NCI-H146 (cell line): ENCODE data around the gene MPI.

Experiments
- DNase-seq: peaks from one replicate; lab custom pipeline; 2025; lab: John Stamatoyannopoulos, UW

MPI gene

DNA sequence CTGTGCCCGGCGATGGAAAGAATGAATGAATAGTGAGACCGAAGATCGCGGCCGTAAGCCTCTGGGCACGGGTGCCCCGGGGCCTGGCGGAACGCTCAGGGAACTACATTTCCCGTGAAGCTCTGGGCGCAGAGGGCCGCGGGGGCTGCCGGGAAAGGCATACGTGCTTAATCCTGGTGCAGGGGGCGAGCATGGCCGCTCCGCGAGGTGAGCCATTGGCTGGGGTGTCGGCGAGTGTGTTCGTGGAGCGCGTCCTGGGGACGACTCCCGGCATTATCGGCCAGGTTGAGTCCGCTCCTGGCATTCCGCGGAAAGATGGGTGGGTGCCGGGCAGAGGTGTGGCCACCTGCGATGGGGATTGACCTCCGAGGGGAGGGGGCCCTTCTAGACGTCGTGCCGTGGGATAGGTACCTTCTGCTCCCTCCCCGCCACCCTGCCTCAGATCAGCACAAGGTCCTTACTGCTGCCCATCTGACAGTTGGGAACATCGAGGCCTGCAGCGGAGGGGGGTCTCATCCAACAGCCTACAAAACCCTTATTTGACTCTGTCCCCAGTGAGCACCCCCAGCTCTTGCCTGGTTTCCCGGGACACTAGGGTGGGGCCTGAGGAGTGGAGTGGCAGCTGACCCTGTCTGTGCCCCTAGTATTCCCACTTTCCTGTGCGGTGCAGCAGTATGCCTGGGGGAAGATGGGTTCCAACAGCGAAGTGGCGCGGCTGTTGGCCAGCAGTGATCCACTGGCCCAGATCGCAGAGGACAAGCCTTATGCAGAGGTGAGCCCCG lies at the start of gene MPI:
MPI (plus strand) TSS at position 160 of the 782 bp plus-strand sequence; CDS start at position 192, 32 bp downstream.
- peak; percentile 76 for DNase-seq

GRCh38 chr15:74840851-74841775 lies 48.7 kb upstream of the MPI start:
- no peak for DNase-seq

DNA sequence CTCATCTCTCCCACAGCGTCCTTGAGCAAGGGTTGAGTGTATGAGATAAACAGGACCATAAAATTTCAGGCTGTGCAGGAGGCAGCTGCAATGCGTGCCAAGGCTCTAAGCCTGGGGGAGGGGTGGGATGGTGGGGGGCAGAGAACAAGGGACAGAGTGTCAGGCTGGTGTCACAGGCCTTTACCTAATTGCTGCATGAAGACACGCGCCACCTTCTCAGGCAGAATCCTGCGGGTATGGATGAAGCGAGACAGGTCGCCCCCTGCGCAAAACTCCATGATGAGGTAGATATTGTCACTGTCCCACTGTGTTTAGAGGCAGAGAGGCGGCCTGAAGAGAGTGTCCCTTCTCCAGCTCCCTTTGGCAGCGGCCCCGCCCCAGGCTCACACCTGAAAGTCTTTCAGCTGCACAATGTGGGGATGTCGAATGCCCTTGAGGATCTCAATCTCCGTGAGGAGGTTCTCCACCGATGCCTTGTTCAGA lies 47.9 kb upstream of the MPI start:
- no peak for DNase-seq

DNA sequence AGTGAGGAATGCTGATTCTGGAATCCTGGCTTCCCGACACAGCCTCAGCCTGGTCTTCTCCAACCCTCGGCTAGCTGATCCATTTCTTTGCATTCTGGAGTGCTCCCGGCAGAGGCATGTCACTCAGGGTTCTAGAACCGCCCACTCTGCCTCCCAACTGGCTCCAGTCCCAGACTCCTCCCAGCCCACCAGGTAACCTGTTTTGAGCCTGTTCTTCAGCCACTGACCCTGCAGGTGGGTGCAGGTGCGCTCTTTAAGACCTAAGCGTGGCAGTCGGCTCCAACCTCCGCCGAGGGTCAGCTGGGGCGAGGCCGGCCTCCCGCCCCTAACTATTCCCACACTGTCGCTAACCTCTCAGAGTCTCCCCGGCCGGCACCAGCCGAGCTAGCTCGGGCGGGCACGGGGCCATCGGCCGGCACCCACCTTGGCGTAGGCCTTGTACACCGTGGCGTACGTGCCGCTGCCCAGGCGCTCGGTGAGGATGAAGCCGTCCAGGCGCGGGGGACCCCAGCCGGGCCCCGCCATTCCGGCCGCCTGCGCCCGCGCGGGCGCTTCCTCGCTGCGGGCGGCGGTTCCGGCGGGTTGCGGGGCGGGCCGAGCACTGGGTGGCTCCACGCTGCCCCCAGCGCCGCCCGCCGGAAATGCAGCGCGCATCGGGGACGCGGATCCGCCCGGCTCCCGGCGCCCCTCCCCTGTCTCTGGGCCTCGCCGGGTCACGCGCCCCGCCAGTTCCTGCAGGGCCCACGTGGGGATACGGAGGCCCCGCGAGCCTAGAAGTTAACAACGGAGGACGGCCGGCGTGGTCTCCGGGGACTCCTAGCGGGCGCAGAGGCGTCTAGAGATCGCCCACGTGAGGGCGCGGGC lies 47.0 kb upstream of the MPI start, which contains the start of gene ULK3:
ULK3 (minus strand) TSS at position 576 of the 864 bp plus-strand sequence; CDS start at position 525, 51 bp downstream.
- peak; percentile 93 for DNase-seq

DNA sequence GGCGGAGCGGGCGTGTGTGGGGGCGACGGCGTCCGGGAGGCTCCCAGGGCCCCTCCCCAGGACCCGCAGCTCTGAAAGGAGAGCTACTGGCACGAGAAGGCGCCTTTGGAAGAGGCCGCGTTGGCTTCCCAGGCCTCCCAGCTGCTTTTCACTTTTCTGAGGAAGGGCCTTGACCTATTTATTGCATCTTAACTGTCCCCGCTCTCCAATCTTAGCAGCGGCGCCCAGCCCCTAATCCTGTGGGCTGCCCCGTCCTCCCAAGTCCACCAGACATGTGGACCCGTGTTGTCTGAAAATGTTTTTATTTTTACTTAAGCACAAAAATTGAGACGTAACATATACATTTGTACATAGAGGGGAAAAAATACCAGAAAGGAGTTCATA lies 46.4 kb upstream of the MPI start:
- DNase-seq = no peak

DNA sequence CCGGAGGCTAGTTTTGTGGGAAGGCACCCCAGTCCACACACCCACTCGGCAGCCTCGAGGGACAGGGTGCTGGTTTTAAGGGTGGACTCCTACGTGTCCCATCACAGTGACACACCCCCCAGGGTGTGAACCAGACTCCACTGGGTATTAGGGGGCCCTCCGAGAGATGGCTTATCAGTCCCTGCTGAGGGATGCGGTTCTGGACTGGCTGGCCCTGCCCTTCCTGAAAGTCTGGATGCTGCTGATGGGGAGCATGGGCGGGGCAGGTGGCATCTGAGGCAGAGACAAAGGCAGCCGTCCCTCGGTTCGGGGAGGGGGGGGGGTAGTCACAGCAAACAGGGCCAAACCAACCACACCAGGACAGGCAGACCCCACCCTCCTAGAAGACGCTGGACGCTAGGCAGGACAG lies 45.9 kb upstream of the MPI start:
- no peak for DNase-seq

DNA sequence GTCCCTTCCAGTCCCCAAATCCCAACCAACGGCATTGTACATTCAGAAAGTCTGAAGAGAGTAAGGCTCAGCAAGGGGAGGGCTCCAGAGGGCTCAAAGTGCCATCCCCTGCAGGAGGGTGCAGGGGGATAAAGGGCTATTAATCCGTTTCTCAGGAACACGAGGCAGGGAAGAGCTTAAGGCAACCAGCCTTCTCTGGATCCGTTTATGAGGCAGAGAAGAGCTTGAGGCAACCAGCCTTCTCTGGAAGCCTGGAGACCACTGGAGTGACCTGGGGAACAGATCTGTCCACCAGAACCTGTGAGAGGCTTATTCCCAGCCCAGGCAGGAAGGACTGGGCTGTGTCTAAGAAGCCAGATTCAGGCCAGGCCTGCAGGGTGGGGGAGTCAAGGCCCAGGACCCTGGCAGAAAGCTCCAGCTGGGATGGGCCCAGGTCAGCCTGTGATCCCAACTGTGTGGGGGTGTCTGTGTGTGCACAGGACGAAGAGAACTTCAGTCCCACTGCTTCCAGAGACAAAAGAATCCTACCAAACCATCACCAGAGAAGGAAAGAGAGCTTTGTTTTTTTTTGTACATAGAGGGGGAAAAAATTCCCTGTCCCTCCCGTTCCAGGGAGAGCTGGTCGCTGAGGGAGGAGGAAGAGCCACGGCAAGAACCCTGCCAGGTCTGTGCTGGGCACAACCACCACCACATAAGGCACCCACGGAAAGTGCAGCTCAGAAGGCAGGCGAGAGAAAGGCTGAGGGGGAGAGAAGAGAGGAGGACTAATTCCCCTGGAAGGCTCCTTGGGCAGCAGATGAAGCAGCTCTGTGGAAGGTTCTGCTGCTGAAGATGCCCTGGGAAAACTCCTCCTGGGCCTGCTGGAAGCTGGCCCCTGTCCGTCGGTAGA lies 45.3 kb upstream of the MPI start:
- DNase-seq = no peak

GRCh38 chr15:74845208-74845568 lies 44.7 kb upstream of the MPI start:
- DNase-seq = no peak

- DNase-seq = no peak
These were observed 44.3 kb upstream of the MPI start for GRCh38 chr15:74845581-74845980.

GRCh38 chr15:74847432-74847831 lies 42.4 kb upstream of the MPI start:
- DNase-seq = no peak

DNA sequence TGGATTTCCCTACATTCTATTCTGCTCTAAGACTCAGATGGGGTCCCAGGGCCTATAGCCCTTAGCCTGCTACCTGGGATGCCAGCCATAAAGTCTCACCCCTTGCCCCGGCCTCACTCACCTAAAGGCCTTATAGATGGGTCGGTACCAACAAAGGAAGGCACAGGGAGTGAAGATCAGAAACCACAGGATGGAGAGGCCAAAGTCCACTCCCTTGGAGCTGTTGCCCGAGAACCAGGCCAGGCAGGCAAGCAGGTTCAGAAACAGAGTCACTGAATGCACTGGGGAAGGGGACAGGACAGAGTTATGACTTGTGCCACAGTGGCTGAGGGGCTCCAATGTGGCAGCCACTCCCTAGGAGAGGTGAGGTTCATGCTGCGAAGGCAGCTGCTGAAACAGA lies 39.4 kb upstream of the MPI start:
- no peak for DNase-seq

DNA sequence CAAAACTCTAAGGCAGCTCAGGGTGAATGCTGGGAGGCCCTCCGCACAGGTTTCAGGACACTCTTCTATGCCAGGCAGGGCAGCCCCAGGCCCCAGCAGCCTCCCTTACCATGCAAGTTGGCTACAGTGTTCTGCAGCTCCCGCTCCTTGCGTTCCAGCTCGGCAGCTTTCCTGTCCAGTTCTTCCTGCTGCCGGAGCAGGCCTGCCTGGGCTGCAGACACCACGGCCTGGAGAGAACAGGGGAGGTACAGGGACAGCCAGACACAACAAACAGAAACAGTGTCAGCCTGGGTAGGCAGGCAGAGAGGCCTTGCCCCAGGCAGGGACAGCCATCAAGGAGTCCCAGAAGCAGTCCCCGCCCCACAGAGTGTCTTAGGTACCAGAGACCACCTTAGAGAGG lies 37.9 kb upstream of the MPI start:
- no peak for DNase-seq

- no peak for DNase-seq
These were observed 35.3 kb upstream of the MPI start for GRCh38 chr15:74854453-74855022.

GRCh38 chr15:74855857-74856256 lies 34.0 kb upstream of the MPI start:
- DNase-seq = no peak

- DNase-seq = no peak
These were observed 33.3 kb upstream of the MPI start for GRCh38 chr15:74856537-74856936.

DNA sequence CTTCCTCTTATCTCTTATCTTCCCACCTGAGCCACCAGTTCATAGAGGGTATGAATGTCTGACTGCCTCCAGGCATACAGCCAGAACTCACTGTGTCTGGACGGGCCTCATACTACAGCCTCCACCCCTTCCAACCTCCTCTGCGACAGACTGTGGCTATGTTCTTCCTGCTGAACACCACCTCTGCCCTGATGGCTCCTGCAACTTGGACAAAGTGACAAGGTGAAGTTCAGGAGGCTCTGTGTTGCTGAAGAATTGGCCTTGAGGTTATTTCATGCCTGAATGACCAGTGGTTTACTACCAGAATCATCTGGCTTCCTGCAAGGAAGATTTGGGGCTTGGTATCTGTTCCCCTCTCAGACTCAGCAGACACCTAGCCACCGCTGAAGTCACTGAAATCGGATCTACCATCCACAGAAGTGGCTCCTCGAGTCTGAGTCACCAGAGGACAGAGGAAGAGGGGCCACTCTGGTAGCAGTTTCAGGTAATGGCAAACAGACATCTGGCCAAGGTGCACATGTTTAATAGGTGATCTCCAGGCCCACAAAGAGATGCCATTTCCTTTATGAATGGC lies 32.7 kb upstream of the MPI start:
- DNase-seq = no peak

DNA sequence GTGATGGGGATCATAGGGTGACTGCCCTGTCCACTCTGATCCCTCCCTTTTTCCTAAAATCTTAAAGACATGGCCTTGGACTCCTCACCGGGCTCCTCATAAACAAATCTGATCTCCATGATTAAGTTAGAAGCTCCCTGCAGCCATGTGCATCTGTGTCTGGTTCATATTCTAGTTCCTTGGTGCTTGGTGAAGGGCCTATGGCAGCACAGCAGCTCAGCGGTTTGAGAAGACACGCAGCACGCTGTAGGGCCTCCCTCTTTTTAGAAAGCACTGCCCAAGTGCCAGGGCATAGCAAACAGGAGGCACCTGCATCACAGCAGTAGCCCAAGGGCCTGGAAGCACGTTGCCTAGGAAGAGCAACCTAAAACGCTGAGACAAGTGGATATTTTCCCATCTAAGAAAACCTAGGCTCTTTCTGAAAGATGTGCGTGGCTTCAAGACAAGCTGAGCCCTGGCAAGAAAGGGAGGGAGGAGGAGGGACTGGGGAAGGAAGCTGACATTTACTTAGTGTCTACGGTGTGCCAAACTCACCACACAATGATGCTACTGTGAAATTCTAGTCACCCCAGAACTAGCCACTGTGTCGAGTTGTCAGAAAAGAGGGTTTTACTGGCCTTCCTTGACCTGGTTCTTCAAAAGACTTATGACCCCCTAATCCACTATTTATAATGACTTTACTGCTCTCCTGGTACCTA lies 32.0 kb upstream of the MPI start:
- no peak for DNase-seq

DNA sequence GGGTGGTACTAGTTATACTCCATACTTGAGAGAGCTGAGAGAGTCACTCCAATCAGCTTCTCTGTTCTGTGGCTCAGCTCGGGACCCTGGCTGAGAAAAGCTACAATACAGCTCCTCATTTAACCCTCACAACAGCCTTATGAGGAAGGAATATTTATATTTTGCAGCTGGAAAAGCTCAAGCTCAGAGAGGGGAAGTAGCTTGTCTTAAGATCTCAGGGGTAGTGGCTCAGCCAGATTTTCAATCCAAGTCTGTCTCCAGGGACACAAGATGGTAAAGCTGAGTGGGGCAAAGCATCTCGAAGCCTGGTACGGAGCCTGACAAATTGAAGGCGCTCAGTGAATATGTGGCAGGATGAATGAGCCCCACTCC lies 31.5 kb upstream of the MPI start:
- DNase-seq = no peak

DNA sequence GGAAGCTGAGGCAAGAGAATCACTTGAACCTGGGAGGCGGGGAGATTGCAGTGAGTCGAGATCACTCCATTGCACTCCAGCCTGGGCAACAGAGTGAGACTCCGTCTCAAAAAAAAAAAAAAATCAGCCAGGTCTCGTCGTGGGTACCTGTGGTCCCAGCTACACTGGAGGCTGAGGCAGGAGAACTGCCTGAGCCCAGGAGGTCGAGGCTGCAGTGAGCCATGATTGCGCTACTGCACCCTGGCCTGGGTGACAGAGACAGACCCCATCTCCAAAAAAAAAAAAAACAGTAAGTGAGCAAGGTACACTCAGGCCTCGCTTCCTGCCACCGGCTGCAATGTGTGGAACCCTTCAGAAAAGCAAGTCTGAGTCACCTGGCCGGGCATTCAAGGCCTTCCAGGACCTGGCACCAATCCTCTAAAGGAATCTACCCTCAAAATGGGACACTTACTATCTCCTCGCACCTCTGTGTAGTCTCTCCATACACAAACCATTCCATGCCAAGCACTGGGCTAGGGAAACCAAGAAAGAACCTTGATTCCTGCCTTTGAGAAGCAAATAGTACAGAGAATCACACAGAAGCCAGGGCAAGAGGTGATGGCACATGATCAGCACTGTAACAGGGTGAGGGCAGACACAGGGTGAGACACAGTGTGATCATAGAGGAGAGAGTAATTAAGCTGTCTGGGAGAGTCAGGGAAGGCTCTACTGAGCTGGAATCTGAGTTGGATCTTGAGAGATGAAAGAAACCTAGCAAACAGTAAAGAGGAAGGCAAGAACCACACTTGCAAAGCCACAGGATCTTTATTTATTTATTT lies 26.4 kb upstream of the MPI start:
- DNase-seq = no peak
